Stomach (tissue), 4 donors: Measurements from ENCODE around the gene RPL29.

Source experiments
- POLR2A ChIP-seq, 4 donors: fragments of 450-650 bp; IDR thresholded peaks; one replicate each; pipeline ENCODE4 v1.6.1; 2016; ENCODE audit warnings: antibody characterized with exemption in 4 of 4, control low read depth in 2 of 4, mild to moderate bottlenecking in 1 of 4, moderate library complexity in 1 of 4
- POLR2AphosphoS5 ChIP-seq, 3 donors: sonication (generic); formaldehyde crosslinking; IDR thresholded peaks; one replicate each; pipeline ENCODE4 v1.6.1; 2016; ENCODE audit warnings: antibody characterized with exemption in 3 of 3
- TF ChIP-seq, protein P1 (sequence below), 7 experiments: fragments of 450-650 bp in 4 of 7; fragments of 200-600 bp in 3 of 7; sonication (generic) in 3 of 7; IDR thresholded peaks; one replicate each; pipeline ENCODE4 v1.5.1; 2016 to 2019; ENCODE audit warnings: antibody characterized with exemption in 7 of 7, control low read depth in 2 of 7, mild to moderate bottlenecking in 1 of 7

DNA sequence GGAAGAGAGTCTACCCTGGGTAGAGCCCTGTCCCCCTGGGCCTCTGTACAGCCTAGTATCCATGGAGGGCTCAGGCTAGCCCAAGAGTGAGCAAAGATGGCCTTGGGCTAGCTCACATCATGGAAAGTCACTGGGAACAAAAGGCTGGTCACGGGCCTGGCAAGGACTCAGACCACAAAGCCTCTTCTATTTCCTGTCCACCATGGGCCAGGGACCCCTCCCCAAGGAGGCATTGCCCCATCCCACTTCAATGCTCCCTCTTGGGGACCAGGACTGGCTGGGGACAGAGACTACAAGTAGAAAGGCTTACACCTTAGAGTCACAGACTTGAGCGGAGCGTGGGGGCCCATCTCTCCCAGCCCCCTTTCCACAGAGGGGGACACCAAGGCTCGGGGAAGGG lies 43.7 kb upstream of the RPL29 start:
- TF ChIP-seq, protein P1, sequence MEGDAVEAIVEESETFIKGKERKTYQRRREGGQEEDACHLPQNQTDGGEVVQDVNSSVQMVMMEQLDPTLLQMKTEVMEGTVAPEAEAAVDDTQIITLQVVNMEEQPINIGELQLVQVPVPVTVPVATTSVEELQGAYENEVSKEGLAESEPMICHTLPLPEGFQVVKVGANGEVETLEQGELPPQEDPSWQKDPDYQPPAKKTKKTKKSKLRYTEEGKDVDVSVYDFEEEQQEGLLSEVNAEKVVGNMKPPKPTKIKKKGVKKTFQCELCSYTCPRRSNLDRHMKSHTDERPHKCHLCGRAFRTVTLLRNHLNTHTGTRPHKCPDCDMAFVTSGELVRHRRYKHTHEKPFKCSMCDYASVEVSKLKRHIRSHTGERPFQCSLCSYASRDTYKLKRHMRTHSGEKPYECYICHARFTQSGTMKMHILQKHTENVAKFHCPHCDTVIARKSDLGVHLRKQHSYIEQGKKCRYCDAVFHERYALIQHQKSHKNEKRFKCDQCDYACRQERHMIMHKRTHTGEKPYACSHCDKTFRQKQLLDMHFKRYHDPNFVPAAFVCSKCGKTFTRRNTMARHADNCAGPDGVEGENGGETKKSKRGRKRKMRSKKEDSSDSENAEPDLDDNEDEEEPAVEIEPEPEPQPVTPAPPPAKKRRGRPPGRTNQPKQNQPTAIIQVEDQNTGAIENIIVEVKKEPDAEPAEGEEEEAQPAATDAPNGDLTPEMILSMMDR (IDR thresholded peaks at IDR 0.05) = no peak
- TF ChIP-seq POLR2A (IDR thresholded peaks at IDR 0.05) (no peak), POLR2AphosphoS5 (IDR thresholded peaks at IDR 0.05) (no peak)
